Measurements from ENCODE around the gene FDXR. TPM values are rescaled to one million over a fixed set of nuclear protein-coding genes. Genes with fewer than 3 reads are reported as not detected.
A peak's percentile ranks its signal among the peaks of the same experiment; 100 is the strongest.

Gene FDXR
- total and polyA plus RNA-seq, 9 of the 15 experiments (the other 6 are each of a cell fraction or from before 2014, with no cell fraction given) = 0.89 to 70.7 (median 30.9) TPM

DNA sequence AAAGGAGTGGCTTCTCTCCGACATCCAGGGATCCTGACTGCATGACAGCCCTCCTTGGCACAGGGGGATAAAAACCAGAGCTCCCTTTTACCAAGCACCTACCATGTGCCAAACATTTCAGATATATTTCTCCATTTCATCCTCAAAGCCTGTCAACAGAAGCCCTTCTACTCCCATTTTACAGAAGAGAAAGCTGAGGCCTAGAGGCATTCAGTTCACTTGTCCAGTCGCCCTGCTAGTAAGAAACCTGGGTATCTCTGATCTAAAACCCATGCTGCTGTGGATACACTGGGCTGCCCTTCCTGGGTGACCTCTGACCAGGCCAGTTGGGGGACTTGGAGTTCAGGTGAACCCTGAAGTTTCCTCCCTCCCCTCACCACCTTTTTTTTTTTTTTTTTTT is 5.9 kb upstream of the FDXR start:
- Histone ChIP-seq H3K4me1 (replicated peaks in 1 of 2; ENCODE audit: control insufficient read depth in 2 of 2, insufficient read depth in 2 of 2, low read length in 2 of 2) (peaks cover 45 to 46% of the 10 kb centered on the region in 2 experiments), H3K4me2 (ENCODE audit: insufficient read depth, low read length) (peak overlapping the region; percentile 53), H4K20me1 (replicated peaks; ENCODE audit: control insufficient read depth, insufficient read depth, low read length) (no peaks in the 10 kb centered on the region), H3K36me3 (ENCODE audit: control insufficient read depth, insufficient read depth, low read length) (no peaks in the 10 kb centered on the region), H3K4me3 (no peak overlapping the region), H3K27ac (ENCODE audit: extremely low read depth, low read depth, low read length) (no peak overlapping the region), H3K9ac (ENCODE audit: insufficient read depth in 1 of 2, low read depth in 2 of 2, low read length in 2 of 2) (peak overlapping the region in 1 of 2 experiments; percentile 88; a peak in 1 of 4 replicates), H3K9me3 (replicated peaks; ENCODE audit: control insufficient read depth, insufficient read depth, low read depth, low read length) (no peaks in the 10 kb centered on the region), H3K27me3 (ENCODE audit: control insufficient read depth in 2 of 2, insufficient read depth in 2 of 2, low read length in 2 of 2) (no peaks in the 10 kb centered on the region), H2AFZ (ENCODE audit: low read depth, low read length) (peak overlapping the region; percentile 84), H3K9me1 (ENCODE audit: control insufficient read depth, insufficient read depth, low read length) (no peaks in the 10 kb centered on the region), H3K79me2 (ENCODE audit: control insufficient read depth, insufficient read depth, low read length) (peaks cover 3% of the 10 kb centered on the region; the same call in 2 of the 3 replicates)
- ATAC-seq = no peak
- no peak for DNase-seq (ENCODE audit: extremely low read depth in 1 of 4, low spot score in 3 of 4)
- CTCF ChIA-PET (ENCODE audit: low intra/inter-chr PET ratio) = no interaction called here
- WGBS (ENCODE audit: insufficient coverage, low coverage, missing lambda C conversion rate) = 78% methylated on average over 1 of the region's 2 CpGs
- POLR2A ChIA-PET = interaction anchor here (0.6 to 2.7 kb wide), 5 partner anchors 9 to 147 kb away, joined by 3 to 7 read pairs (median 4); no protein-coding TSS in a partner anchor
- no TSS peak for BruUV-seq (replicated peaks)
- TF ChIP-seq RBM25 (IDR thresholded peaks at IDR 0.05; ENCODE audit: low read depth, low read length, severe bottlenecking) (peak; percentile 83), TAF15 (IDR thresholded peaks at IDR 0.05; ENCODE audit: low read depth, low read length) (no peak), HDAC3 (IDR thresholded peaks at IDR 0.05; ENCODE audit: borderline replicate concordance, partially characterized antibody) (peak; percentile 13), MTF1 (CRISPR knock-in tag; IDR thresholded peaks at IDR 0.05; ENCODE audit: borderline replicate concordance) (no peak), KDM1A (IDR thresholded peaks at IDR 0.05) (peak; percentile 44; a peak in 2 of 4 replicates), BCOR (IDR thresholded peaks at IDR 0.05) (peak; percentile 82), ZZZ3 (IDR thresholded peaks at IDR 0.05) (no peak), KHSRP (IDR thresholded peaks at IDR 0.05) (no peak)
- FAIRE-seq = no peak
- intact Hi-C loops (cut with micrococcal nuclease) (loop anchor here (10.0 kb wide), 1 partner anchor 156 kb away; no protein-coding TSS in a partner anchor), in situ Hi-C loops (cut with MboI) (no loop called here)
